CD4-positive, alpha-beta T cell treated with Interferon gamma for 1 hour (primary cell): ENCODE data around the gene ALG1.
"Not testable (repeated sequence)": the region's sequence is repeated elsewhere in the genome, so short reads cannot be mapped to it uniquely, and the experiment has no call there.

Experiments used
- DNase-seq: peaks from one replicate; pipeline ENCODE4 v3.0.0-alpha.2; 2020

The ALG1 gene

GRCh38 chr16:5045499-5046115 is 26.0 kb upstream of the ALG1 start:
- DNase-seq = no peak

GRCh38 chr16:5046914-5047313 is 24.7 kb upstream of the ALG1 start:
- DNase-seq = no peak

- no peak for DNase-seq
Measured at GRCh38 chr16:5054876-5055865, 16.5 kb upstream of the ALG1 start.

- peak; percentile 31 for DNase-seq
Measured at GRCh38 chr16:5056352-5056751, 15.3 kb upstream of the ALG1 start.

- DNase-seq = no peak
Measured at GRCh38 chr16:5058476-5058875, 13.2 kb upstream of the ALG1 start.

GRCh38 chr16:5059386-5060072 is 12.1 kb upstream of the ALG1 start:
- no peak for DNase-seq

GRCh38 chr16:5060073-5060641 is 11.5 kb upstream of the ALG1 start:
- no peak for DNase-seq

GRCh38 chr16:5062051-5062450 is 9.6 kb upstream of the ALG1 start:
- DNase-seq = no peak

GRCh38 chr16:5062790-5063765 is 8.6 kb upstream of the ALG1 start:
- no peak for DNase-seq

- no peak for DNase-seq
Measured at GRCh38 chr16:5064915-5065314, 6.7 kb upstream of the ALG1 start.

- DNase-seq = no peak
Measured at GRCh38 chr16:5065326-5065725, 6.3 kb upstream of the ALG1 start.

GRCh38 chr16:5065813-5066212 is 5.8 kb upstream of the ALG1 start, which contains the start of gene C16orf89:
C16orf89 (minus strand) TSS chr16:5065956; CDS start chr16:5065908, 48 bp downstream.
- DNase-seq = no peak

- no peak for DNase-seq
Measured at GRCh38 chr16:5066511-5066910, 5.1 kb upstream of the ALG1 start.

- no peak for DNase-seq
Measured at GRCh38 chr16:5069048-5069447, 2.6 kb upstream of the ALG1 start.

- no peak for DNase-seq
Measured at GRCh38 chr16:5069854-5070253, 1.8 kb upstream of the ALG1 start.

- DNase-seq = no peak
Measured at GRCh38 chr16:5070431-5071186, 1.0 kb upstream of the ALG1 start.

GRCh38 chr16:5071341-5071680 is 332 bp upstream of the ALG1 start:
- DNase-seq = no peak

GRCh38 chr16:5072334-5073278 is 963 bp downstream of the ALG1 start:
- no peak for DNase-seq

GRCh38 chr16:5073279-5073629 is 1.6 kb downstream of the ALG1 start:
- no peak for DNase-seq

- DNase-seq = not testable (repeated sequence)
Measured at GRCh38 chr16:5073771-5074170, 2.1 kb downstream of the ALG1 start.
